Stimulated activated CD4-positive, alpha-beta T cell treated with anti-CD3 and anti-CD28 coated beads, TNF-alpha, amount 100 ng/mL, for 48 hours (primary cell): ENCODE data around the gene PTPRO.
"Not testable (repeated sequence)": the region's sequence is repeated elsewhere in the genome, so short reads cannot be mapped to it uniquely, and the experiment has no call there.

ENCODE experiments used
- DNase-seq, 3 donors: peaks; one replicate each; pipeline ENCODE4 v3.0.0-alpha.2; 2020; ENCODE audit warnings: low read depth in 3 of 3

The PTPRO gene

DNA sequence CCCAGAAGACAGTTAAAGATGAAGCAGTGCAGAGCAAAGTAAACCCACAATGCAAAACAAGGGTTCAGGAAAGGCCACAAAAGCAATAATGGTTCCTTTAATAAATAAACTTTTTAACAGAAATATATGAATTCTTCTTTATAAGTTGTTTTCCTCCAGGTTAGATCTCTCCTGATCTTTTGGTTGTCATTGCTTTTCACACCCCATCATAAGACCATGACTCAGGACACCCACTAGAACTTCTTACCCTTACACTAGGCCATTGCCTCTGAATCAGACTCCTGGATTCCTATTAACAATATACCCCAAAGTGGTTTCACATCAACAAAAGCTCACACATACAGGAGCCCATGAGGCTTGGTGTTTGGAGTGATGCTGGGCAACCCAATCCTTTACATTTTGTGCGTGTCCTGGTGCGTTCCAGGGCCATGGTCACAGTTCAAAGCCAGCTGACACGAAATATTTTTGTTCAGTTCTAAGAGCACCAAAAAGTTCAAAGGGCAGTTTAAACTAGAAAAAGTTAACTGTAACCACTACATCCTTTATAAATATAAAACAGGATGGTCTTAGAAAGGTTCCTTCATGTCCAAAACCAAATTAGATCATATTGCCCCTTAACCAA is 279.9 kb downstream of the PTPRO start:
- no peak for DNase-seq

DNA sequence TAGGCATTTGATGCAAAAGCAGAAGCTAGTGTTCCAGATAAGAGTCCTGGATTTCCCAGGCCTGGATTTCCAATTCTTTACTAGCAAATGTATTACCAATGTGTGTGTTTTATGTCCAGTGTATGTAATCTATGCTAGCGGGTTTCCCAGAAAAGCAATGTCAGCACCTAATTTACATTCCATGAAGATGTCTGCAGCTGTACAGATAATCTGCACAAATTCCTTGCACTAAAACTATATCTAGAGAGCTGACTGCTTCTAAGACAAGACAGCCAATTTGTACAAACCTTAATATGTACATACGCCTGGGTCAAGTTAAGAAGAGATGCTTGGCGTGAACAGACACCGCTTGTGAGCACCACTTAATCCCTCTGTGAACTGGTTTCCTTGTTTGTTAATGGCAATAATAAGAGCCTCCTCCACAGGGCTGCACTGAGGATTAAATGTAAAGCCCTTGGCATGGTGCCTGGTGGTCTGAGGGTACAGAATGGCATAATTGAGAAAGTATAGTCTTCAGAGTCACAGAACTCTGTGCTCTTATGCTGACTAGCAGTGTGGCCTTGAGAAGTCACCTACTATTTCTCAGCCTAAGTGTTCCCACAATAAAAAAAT is 281.3 kb downstream of the PTPRO start:
- no peak for DNase-seq

DNA sequence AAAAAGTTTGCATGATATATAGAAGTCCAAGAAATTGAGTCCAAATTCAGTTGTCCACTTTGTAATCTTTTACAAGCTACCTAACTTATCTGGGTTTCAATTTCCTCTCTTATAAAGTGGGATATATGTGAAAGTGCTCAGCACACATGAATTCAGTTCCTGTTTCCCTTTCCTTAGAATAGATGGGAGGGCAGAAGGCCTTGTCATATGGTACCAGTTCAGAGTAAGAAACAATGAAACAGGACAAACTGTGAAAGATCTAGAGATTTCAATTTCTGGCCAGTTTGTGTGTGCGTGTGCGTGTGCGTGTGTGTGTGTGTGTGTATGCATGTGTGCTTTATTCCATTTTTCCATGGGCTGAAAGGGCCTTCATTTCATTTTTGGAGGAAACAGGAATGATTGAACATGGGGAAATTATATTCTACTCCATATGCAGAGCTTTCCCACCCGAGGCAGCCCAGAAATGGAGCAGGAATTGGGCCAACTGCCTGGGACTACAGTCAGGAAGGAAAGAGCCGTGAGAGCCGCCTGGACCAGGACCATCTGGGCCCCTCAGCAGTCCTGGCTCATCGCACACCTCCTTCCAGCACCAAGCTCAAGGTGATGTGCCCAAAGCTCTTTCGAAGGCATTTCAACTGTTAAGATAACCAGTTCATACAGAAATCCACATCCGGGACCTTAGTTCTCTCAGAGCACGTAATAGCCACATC is 283.7 kb downstream of the PTPRO start:
- no peak for DNase-seq

DNA sequence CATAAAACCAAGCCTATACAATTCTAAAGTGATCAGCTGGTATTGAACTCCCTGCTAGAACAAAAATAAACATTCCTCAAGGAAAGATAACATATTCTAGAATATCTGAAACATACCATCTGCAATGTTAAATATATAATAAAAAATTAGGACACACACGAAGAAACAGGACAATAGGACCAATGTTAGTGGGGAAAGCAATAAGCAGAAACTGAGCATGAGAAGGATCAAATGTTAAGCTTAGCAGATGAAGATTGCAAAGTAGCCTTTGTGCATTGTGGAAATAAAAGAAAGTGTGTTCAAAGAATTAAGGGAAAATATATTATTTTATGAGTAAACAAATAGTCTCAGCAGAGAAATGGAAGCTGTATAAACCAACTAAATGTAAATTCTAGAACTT is 286.1 kb downstream of the PTPRO start:
- DNase-seq: no peak

DNA sequence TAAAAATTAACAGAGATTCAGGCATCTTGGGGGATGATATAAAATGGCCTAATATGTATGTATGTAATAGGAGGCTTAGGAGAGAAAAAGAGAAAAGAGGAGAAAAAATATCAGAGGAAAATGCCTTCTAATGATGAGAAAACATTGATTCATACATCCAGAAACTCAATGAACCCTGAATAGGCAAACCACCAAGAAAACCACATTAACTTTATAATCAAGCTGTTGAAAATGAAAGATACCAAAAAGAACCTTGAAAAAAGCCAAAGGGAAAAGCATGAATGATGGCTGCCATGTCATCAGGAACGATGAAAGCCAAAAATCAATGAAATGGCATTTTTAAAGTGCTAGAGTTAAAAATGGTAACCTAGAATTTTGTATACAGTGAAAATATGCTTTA is 286.6 kb downstream of the PTPRO start:
- DNase-seq: no peak

DNA sequence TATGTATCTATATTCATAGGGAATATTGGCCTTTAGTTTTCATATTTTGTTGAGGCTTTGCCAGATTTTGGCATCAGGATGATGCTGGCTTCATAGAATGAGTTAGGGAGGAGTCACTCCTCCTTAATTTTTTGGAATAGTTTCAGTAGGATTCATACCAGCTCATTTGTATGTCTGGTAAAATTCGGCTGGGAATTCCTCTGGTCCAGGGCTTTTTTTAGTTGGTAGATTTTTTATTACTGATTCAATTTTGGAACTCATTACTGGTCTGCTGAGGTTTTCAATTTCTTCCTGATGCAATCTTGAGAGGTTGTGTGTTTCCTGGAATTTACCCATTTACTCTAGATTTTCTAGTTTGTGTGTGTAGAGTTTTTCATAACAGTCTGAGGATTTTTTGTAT is 291.7 kb downstream of the PTPRO start:
- DNase-seq: no peak

DNA sequence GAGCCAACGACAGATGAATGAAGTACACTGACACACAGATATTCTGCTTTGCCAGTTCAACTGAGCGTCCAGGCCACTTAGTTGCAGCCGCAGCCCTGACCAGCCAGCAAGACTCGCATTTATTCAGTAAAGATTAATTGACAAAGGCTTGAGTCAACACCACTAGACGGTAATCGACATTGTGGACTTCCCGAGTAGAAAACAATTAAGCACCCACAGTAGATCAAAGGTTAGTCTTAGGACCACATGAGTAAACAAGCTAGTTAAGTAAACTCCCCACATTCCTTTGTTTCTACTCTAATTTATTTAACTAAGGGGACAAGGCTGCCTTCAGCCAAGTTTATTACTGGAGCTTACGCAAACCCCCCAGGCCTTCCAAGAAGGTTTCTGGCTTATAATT is 294.2 kb downstream of the PTPRO start:
- not testable (repeated sequence) for DNase-seq

DNA sequence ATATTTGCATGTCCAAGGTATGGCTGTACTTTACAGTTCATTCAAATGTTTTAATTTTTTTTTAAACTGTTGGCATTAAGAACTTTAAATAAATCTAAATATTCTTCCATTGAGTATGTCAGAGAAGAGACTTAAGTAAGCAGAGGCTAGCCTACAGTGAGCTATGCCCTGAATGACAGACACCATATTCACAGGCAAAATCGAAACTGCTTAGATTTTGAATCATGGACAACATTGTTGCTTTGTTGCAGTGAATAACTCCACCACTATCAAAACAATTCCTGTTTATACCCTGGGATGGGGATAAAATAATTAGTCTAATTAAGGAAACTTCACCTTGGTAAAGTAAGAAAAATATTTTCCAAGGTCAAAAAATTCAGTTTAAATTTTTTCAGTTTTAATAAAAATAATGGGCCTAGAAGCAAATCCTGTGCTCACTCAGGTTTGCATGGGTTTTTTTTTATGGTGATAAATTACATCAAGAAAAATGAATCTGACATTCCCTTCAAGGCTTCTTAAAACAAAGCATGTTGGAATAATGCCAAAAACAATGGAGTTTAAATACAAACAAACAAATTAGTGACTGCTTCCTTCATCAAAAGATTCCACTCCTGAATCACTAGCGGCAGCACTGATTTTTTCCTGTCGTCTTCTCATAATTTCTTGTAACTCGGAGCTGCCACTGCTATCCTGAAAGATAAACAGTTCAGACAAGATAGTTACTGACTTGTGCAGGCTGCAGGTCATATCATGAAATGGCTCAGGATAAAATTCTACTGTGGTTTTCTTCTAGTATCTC is 298.6 kb downstream of the PTPRO start:
- no peak for DNase-seq

DNA sequence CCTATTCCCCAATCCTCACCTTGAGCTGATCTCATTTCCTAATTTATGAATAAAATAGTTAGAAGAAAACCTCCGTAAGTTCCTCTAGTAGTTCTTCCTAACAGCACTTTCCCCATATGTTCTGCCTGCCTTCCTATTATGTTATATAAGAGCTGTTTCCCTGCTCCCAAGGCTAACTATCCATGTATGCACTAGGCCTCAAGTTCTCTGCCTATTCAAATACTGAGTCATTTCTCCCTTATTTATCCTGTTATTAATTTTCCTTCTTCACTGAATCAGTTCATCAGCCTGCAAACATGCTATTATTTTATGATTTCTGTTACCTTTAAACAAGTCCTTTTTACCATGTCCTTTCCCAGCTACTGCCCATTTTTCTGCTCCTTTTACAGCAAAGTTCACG is 302.8 kb downstream of the PTPRO start:
- no peak for DNase-seq

DNA sequence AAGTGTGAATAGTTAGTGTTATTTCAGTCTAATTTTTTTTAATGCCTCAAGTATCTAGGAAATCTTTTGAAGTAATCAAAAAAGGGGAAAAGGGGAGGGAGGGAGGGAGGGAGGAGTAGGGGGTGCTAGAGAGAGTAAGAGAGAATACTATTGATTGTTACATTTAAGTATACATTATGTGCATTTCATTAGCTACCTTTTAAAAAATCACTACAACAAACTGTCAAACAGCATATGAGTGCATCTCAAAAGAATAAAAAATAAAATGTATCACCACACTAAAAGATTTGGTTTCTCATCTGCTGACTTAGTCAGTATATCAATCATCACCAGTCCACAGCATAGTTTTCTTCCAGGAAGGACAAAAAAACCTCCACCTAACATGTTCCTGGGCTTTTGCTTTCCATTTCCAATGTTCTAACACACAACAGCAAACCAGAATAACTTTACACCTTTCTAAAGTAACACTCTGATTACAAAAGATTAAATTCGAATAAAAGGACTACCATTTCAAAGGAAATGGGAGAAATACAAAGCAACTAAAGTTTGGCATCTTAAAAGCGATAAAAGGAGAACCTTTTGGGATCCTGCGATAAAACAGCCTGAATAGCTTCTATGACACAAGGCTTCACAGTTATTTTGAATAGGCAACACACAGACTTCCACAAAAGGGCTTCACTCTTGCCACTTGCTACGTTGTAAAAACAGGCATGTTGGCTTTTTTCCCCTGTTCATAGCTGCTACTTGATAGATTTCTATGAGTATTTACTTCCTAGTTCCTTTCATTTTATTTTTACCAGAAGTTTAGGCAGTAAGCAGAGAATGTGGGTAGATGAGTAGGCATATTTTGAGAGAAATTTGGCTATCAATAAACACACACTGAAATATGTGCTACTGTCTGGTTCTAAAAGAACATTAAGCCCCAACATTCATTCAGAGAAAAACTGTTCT is 306.0 kb downstream of the PTPRO start:
- DNase-seq: no peak

DNA sequence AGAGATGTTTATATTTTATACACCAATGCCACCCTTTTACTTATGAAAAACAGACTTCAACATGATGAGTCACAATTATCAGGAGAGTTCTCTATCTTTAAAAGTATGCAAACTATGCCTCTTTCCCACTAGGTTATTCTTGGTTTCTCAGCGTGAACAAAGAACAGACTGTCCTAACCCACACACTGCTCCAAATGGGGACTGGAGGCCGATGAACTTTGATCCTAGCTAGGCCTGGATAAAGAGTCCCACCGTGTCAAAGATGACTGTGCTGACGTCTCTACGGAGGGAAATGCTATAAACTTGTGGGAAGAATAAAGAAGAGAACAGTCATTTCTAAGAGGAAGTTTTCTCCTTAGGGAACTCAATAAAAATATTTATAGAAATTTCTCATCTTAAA is 306.8 kb downstream of the PTPRO start:
- DNase-seq: no peak

DNA sequence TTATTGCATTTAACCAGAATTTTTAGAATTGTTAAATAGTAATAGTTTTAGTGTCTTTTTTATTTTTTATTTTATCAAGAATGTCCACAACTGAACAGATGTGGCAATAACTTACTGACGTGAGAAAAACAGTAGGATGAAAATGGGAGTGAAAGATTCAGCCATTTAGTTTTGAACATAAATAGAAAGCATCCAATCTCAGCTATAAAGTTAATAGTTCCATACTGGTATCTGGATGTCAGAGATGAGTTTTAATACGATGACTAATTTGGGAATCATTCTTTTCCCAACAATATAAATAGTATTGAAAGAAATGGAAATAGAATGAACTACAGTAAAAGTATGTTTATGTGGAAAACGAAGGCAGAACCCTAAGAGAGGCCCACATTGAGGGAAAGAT is 307.5 kb downstream of the PTPRO start:
- DNase-seq: no peak

DNA sequence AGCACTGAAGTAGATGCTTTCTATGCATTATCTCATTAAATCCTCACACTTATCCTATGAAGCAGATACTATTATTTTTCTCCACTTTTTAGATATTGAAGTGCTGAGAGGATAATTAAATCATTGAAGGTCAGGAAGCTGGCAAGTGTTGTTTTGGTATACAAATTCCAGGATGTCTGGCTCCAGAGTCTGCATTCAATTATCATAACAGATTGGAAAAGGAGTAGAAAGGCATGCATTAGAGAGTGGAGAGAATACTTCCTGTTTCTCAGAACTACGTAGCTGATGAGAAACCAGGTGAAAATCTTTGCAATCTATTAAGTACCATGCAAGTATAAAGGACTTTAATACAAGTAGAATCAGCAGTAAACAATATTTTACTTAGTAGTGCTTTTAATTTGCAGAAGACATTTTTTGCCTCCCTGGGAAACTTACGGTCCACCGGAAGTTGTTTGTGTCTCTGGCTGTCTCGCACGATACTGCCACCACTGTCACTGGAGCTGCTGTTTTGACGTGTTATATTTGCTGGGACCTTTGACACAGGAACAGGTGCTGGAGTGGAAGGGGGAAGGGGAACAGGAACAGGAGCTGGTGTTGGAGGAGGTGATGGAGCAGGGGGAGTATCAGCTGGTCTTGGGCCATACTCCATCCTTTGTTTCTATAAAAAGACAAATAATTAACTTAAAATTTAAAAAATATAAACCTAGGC is 308.9 kb downstream of the PTPRO start:
- DNase-seq: no peak

DNA sequence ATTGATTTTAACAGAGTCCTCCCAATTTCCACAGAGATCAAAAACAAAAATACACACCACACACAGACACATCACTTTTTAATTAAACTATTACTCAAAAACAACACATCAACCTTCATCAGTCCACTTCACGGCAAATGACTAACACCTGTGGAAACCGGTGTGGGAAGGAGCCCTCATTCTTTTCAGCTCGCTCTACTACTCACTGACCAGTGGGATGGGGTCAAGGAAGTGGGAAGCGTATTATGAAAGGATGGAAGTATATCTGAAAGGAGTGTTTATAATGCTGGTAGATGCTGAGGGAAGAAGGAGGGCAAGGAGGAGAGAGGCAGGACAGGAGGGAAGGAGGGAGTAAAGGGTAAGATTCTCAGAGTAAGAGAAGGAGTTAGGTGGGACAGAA is 310.4 kb downstream of the PTPRO start:
- DNase-seq: no peak

DNA sequence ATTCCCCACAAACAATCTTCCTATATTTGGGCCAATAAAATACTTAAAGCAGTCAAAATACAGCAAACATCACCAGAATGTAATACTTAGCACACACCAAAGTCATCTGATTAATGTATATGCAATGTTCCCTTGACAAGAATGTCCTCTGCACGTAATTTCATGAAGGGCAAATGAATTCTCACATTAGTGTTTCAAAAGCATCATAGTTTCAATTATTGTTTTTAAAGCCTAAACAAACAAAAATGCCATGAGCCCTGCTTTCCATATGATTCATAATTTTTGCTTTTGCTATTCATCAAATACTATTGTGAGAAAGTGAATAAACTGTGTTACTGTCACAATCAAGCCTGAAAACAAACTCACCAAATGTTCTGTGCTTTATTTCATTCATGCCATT is 310.9 kb downstream of the PTPRO start:
- DNase-seq: no peak

DNA sequence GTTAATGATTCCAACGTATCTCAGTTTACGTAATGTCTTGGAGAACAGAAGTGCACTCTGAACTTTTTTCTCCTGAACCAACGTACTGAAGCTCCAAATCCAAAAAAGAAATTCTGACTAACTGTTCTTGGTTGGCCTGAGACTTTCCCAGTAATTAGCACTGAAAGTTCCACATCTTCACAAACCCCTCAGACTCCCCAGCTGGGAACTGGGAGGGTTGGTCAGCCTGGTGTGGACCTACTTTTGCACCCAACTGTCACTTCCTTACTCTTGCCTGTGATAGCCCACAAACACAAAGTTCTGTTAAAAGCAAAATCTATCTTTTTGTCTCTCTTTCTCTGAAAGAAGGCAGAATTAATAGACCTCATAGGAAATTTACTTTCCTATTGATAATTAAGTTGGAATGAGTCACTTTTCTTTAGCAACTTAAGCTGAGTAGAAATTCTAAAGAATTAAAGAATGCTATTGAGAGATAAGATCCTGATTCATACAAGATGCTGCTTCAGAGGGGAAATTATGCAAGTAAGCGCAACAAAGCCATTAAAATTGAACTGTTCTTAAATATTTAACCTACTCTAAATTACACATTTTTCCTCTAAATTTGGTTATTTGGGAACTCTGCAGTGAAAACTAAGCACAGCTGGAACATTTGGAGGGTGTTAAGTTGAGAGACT is 311.8 kb downstream of the PTPRO start:
- no peak for DNase-seq

DNA sequence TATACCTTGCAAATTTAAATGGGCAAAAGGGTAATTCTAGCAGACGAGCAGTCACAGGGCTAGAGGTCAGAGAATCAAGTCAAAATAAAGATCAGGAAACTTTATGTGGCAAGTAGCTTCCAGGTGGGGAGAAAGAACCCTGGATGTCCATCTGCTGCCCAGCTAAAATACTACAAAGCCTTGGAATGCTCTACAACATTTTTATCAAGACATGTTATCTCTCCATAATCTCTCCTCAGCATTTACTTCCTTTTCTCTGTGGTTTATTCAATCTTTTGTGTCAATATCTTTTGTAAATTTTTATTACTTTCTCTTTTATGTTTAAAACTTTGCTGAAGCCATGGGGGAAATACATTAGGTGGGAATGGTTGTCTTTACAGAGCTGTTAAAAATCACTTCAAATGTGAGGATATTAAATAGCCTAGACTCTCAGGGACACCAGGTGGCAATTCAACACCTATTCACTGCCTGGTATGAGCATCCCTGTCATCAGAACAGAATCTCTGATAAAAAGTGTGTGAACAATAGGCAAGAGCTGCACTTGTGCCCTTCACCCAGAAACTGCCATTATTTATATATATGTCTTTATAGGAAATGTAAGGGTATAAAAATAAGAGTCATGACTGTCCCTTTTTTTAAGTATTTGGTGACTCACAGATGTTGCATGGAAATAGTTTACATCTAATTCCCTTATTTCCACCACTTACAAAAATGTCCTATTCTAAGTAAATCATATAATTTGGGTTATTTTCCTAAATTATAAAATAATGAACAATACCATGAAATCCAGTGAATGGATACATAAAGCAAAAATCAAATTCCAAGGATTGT is 314.0 kb downstream of the PTPRO start:
- no peak for DNase-seq

DNA sequence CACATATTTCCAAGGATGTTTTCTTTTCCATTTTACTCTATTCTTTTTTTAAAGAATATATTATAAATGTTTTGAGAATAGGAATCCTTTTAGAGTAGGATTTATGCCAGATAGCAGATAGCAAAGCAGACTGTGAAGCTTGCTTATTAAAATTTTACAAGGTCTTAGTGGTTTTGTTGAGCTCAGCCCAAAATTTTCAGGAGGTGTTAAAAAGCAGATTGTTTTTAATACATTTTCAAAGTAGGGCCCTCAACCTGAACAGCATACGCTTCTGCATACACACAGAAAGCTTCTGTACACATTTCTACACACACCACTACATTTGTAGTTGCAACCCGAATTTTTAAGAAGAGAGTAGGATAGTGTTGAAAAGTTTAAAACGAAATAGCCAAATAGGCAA is 315.9 kb downstream of the PTPRO start:
- no peak for DNase-seq

DNA sequence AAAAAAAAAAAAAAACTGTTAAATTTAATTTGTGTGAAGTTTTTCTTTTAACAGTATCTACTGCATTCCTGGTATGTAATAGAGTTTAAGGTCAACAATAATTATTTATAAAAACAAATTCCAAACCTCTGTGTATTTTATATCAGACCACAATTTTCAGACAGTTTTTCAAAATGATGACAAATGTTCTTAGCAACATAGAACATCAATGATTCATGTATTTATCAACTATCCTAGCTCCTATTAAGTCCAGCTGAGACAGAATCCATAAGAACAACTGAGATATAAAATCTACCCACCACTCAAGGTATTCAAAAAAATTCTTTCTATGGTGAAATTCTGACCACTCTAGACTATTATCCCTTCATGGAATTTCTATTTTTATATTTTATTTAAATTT is 322.4 kb downstream of the PTPRO start:
- DNase-seq: no peak
